ENCODE measurements around the gene CLIC6. TPM values are rescaled to one million over a fixed set of nuclear protein-coding genes. Genes with fewer than 3 reads are reported as not detected.

The CLIC6 gene
- total RNA-seq, result 0.20 TPM

DNA sequence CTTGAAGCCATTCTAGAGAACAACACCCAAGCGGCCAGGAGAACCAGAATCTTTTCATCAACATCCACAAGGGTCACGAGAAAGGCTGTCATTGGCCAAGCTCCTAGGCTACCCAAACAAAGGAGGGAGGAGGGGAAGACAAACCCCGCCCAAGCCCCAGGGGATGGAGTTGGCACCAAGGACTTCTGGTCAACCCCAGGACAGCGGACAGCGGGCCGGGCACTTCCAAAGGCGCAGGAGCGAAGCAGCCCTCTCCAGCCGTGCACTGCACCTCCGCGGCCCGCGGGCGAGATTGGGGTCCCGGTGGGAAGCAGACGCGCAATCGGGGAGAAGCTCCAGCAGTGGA lies at the start of gene CLIC6:
Gene CLIC6 (plus strand): TSS at position 192 of the 346 bp plus-strand sequence. CDS start 395 bp downstream, outside the sequence.
- no peak for DNase-seq

- DNase-seq, result no peak
Observed at GRCh38 chr21:34619841-34620665, 48.7 kb upstream of the CLIC6 start.

DNA sequence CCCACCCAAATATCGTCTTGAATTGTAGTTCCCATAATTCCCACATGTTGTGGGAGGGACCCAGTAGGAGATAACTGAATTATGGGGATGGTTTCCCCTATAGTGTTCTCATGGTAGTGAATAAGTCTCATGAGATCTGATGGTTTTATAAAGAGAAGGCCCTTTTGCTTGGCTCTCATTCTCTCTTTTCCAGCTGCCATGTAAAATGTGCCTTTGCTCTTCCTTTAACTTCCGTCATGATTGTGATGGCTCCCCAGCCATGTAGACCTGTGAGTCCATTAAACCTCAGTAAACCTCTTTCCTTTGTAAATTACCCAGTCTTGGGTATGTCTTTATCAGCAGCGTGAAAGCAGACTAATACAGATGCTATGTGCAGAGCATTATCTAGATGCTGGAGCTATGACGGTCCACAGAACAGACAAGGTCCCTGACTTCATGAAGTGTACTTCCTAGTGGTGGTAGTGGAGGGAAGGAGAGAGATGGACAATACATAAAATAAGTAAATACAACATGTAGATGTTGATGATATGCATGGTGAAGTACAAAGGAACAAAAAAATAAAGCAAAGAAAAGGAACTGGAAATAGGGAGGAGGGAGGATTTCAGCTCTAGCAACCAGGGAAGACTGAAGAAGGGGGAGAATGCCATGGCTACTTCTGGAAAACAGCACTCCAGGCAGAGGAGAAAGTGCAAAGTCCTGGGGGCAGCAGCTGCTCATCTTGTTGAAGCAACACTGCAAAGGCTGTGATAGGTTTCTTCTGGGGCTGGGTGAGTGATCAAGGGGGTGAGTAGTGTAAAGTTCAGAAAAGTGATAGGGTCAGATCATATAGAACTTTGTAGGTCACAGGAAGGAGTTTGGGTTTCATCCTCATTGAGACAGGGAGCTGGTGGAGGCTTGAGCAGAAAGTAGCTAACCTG lies 47.1 kb upstream of the CLIC6 start:
- no peak for DNase-seq

- no peak for DNase-seq
Observed at GRCh38 chr21:34623516-34623915, 45.3 kb upstream of the CLIC6 start.

DNA sequence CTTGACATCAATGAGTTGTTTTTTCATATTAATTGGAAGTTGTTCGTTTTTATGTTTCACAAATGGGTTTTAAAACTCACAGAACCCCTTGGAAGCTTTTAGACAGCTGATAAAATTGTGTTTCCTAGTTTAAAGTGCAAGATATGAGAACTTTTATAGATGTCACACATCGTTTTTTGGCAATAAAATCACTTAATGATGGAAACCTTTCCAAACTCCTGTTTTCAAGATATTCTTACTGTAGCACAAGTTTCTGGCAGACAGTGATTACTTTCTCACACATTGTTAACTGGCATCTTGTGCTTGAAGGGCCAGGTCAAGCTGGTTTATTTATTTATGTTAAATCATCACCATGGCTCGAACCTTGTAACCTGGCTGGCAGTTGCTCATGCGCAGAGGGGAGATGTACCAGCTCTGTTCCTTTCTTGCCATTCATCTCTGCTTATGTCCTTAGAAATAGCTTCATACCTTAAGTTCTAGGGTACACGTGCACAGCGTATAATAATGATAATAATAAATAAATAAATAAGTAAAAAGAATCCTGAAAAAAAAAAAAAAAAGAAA lies 43.7 kb upstream of the CLIC6 start:
- no peak for DNase-seq

DNA sequence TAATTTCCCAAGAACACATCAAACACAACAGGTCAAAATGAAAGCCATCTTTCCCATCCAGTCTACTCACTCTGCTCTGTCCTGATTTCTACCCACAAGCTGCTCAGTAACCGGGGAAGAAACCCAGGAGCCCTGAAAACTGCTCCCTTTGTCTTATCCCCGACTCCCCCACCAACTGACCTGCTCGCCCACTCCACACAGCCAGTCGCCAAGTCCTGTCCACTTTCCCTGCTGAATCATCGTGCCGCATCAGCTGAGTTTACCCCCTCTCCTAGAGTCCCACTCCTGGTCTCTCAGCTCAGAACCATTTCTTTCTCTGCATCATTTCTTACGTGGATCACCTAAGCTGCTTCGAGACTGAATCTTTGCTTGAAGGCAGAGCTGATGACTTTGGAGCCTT lies 42.7 kb upstream of the CLIC6 start:
- no peak for DNase-seq

GRCh38 chr21:34630536-34631143 lies 38.2 kb upstream of the CLIC6 start:
- peak; percentile 22 for DNase-seq

DNA sequence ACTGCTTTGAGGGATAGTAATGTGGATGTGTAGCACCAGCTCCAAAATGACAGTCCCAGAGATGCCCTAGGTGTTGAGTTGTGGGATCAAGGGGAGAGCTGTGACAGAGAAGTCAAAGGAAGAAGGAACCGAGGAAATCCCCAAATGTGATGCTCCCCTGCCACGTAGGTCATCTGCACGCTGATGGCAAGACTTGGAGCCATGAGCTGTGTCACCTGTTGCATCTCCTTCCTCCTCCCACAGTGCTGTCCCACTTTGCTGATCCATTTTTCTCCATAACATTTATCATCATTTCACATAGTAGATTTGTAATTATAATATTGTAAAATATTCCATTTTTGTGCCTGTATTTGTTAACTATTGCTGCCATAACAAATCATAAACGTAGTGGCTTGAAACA lies 36.3 kb upstream of the CLIC6 start:
- DNase-seq, result no peak

DNA sequence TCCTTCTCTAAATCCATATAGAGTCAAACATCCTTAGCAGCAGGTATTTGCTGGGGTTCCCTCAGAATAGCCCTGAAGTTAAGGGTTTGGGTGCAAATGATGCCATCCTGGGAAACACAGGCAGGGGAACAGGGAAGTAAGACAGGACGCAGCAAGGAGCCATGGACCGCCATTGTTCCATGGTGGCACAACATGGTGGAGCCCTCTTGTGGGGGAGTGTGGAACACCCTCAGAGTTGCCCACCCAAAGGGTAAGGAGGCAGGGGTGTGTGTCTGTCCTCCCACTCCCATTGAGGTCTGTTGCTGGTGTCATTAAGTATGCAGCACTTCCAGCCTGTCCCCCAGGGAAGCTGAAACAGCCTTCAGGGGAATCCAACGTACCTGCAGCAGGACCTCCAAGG lies 33.5 kb upstream of the CLIC6 start:
- no peak for DNase-seq

DNA sequence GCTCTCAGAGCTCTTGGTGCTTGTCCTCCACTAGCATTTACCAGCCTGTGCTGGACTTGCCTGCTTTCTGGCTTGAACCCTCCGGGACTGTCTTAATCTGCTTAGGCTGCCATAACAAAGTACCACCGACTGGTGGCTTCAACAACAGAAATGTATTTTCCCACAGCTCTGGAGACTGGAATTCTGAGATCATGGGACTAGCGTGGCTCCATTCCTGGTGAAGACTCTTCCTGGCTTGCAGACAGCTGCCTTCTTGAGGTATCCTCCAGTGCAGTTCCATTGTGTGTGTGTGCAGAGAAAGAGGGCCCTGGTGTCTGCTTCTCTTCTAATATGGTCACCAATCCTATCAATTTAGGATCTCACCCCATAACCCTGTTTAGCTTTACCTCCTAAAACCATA lies 31.8 kb upstream of the CLIC6 start:
- DNase-seq, result no peak

DNA sequence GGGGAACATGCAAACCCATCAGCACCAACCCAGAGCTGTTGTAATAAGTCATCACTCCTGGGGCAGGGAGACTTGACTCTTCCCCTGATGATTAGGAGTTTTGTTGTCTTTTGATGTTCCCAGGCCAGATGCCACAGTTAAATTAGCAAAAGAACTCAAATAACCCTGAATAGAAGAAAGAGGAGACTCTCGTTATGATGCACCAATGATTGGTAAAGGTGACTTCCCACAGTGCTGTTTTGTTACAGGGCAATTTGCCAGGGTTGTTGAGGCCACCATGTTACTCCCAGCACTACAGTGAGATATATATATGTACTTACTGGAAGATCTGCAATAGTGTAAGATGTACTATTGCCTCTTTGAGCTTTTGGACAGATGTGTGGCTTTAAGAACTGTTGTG lies 29.5 kb upstream of the CLIC6 start:
- no peak for DNase-seq

DNA sequence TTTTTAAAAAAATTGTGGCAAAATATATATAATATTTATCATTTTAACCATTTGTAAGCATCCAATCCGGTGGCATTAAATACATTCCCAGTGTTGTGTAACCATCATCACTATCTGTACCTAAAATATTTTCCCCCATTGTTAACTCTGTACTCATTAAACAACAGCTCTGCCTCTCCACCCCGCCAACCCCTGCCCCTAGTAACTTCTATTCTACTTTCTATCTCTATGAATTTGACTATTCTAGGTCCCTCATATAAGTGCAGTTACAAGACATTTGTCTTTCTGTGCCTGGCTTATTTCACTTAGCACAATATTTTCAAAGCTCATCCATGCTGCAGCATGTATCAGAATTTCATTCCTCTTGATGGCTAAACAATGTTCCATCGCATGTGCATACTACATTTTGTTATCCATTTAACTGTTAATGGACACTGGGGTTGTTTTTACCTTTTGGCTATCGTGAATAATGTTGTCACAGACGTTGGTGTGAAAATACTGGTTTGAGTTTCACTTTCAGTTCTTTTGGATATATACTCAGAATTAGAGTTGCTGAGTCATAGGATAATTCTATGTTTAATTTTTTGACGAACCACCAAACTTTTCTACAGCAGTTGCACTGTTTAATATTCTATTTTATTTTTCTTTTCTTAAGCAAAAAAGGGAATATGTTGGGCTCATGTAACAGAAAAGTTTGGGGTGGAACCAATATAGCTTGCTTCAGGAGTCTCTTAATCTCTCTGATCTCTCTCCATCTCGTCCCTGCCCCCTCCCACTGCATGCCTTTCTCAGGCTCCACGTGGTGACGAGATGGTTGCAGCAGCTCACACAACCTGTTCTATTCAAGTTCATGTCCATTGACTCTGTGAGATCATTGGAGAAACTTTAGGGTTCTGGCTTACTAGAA lies 28.7 kb upstream of the CLIC6 start:
- no peak for DNase-seq

GRCh38 chr21:34640858-34641257 lies 27.9 kb upstream of the CLIC6 start:
- DNase-seq, result no peak

DNA sequence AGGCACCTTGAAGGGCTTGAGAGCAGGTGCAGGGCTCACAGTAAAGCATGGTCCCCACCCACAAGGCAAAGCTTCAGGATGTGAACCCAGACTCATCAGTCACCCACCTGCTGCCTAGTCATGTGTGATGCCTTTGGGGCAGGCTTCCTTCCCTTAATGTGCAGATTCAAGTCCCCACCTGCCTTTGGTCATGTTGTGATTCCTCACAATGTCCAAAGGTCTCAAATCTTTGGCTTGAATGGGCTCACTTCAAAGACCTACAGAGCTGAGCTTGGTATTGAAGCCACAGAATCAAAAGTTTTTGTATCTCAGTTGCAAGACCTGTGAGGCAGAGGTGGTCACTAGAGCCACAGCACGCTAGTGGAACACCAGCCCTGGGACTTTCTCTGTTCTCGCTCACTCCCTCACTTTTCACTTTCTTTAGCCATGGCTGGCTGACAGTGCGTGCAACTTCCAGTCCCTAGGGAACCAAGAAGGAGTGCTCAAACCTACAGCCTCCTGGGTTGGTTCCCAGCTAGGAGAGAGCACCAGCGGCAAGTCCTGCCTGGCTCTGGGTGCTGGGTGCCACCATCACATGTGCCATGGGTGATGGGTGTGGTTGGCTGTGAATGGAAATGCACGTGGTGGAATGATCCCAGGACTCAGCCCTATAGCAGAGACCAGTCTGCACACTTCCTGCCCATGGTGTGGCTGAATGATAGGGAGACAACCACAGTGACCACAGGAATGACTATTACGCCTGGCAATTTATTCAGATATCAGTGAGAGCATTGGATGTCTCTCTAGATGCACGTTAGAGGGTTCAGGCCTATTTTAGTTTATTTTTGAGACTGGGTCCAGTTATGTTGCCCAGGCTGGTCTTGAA lies 26.4 kb upstream of the CLIC6 start:
- DNase-seq, result no peak

DNA sequence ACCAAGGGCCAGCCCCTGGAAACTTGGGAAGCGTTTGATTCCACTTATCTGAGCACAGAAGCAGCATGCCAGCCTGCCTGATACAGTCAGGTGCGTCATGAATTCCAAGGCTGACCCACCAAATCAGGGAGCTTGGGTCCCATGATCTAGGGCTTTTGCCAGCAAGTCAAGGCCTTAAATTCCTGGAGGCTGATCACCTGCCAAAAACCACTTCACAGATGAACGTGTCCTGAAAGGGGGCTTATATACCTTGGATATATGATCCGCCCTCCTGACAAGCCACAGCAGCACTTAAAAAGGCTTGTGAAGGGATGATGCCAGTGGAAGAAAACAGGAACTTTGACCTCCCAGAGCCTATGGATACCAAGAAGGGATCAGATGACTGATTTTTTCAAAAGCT lies 24.0 kb upstream of the CLIC6 start:
- DNase-seq, result no peak

DNA sequence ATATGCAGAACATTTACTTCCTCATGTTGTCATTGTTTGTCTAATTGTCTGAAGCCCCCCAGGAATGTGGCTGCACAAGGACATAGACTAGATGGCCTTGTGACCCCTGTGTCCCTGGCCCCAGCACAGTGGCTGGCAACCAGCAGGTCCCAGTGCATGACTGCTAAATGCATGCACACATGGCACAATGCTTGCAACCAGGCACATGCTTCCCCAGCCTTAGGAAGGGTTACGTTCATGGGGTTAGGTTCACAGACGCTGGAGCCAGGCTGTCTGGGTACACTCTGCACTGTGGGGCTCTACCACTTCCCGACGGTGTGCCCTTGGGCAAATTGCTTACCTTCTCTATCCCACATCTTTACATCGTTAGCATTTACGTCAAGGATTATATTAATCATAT lies 21.2 kb upstream of the CLIC6 start:
- no peak for DNase-seq

- DNase-seq, result no peak
Observed at GRCh38 chr21:34648739-34649297, 20.0 kb upstream of the CLIC6 start.

GRCh38 chr21:34649400-34649799 lies 19.4 kb upstream of the CLIC6 start:
- DNase-seq, result no peak

- no peak for DNase-seq
Observed at GRCh38 chr21:34650861-34651431, 17.8 kb upstream of the CLIC6 start.

- DNase-seq, result no peak
Observed at GRCh38 chr21:34651642-34652041, 17.2 kb upstream of the CLIC6 start.

Measured in skin of body (tissue), 2 donors.